ENCODE results near the gene HSPH1. TPM values are rescaled to one million over a fixed set of nuclear protein-coding genes. Genes with fewer than 3 reads are reported as not detected.

Gene HSPH1
- total RNA-seq, 1 experiment from 2014 or later = 315 TPM

DNA sequence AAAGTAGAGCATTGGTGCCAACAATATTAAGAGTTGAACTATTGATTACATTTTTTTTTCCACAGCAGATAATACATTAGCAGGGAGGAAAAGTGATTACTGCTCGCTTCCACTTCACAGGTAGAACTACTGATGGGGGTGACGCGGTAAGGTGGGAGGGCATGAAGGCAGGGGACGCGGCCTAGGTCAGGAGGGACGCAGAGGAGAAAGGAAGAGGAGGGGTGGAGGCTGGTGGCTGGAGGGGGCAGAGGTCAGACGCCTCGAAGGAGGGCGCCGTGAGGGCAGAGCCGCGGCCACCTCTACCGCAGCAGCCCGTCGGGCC, 37.8 kb upstream of the HSPH1 start:
- intact Hi-C loops (cut with micrococcal nuclease; ENCODE audit: unreplicated experiment) = no loop called here
- TF ChIP-seq EZH2 (IDR thresholded peaks at IDR 0.05; ENCODE audit: borderline replicate concordance, low read depth, low read length, poor library complexity, severe bottlenecking) (no peak), CTCF (conservative IDR thresholded peaks at IDR 0.05; ENCODE audit: low read depth, low read length) (no peak)
- no peak for DNase-seq (ENCODE audit: low spot score)
- ChIA-PET POLR2A (ENCODE audit: low non-redundant PET) (no interaction called here), CTCF (no interaction called here)
- Histone ChIP-seq H3K36me3 (ENCODE audit: insufficient read depth, low read length, poor library complexity, severe bottlenecking) (no peaks in the 10 kb centered on the region), H3K9me3 (ENCODE audit: low read depth, low read length, poor library complexity, severe bottlenecking) (no peaks in the 10 kb centered on the region), H3K27ac (ENCODE audit: low read depth, low read length, poor library complexity, severe bottlenecking) (peak overlapping the region; percentile 88), H3K27me3 (replicated peaks; ENCODE audit: insufficient read depth, low read depth, low read length, poor library complexity) (no peaks in the 10 kb centered on the region), H3K4me3 (ENCODE audit: low read depth, low read length, poor library complexity, severe bottlenecking) (peak overlapping the region; percentile 75), H3K4me1 (ENCODE audit: insufficient read depth, low read length, poor library complexity, severe bottlenecking) (peaks cover 15% of the 10 kb centered on the region)
- no TSS peak for BruUV-seq (replicated peaks)

DNA sequence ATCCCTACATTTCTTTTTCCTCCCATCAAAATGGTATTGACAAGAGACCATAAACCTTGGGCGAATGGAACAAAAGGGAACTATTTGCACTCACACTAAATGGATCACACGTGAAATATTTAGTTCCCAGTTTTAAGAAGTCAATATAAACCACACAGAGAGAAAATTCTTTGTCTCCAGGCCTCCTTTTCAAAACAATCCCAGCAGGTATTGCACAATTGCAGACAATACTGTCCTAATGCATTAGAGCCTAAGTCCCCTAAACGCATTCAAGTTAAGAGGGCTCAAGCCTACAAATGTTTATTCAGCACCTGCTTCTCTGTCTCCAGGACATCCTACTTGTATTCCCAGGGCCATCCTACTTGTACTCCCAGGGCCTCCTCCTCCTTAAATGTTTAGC, 36.8 kb upstream of the HSPH1 start:
- no TSS peak for BruUV-seq (replicated peaks)
- POLR2A ChIA-PET (ENCODE audit: low non-redundant PET) = no interaction called here
- CTCF ChIA-PET = interaction anchor here (0.6 kb wide), 1 partner anchor 64 kb away, joined by 3 read pairs; no protein-coding TSS in a partner anchor
- H3K4me3 ChIP-seq (ENCODE audit: low read depth, low read length, poor library complexity, severe bottlenecking) = no peak overlapping the region
- no peaks in the 10 kb centered on the region for H3K9me3 ChIP-seq (ENCODE audit: low read depth, low read length, poor library complexity, severe bottlenecking)
- H3K4me1 ChIP-seq (ENCODE audit: insufficient read depth, low read length, poor library complexity, severe bottlenecking) = peaks cover 15% of the 10 kb centered on the region
- TF ChIP-seq EZH2 (IDR thresholded peaks at IDR 0.05; ENCODE audit: borderline replicate concordance, low read depth, low read length, poor library complexity, severe bottlenecking) (no peak), CTCF (conservative IDR thresholded peaks at IDR 0.05; ENCODE audit: low read depth, low read length) (no peak)
- no peaks in the 10 kb centered on the region for H3K36me3 ChIP-seq (ENCODE audit: insufficient read depth, low read length, poor library complexity, severe bottlenecking)
- intact Hi-C loops (cut with micrococcal nuclease; ENCODE audit: unreplicated experiment) = no loop called here
- no peak for DNase-seq (ENCODE audit: low spot score)
- no peaks in the 10 kb centered on the region for H3K27me3 ChIP-seq (replicated peaks; ENCODE audit: insufficient read depth, low read depth, low read length, poor library complexity)
- no peak overlapping the region for H3K27ac ChIP-seq (ENCODE audit: low read depth, low read length, poor library complexity, severe bottlenecking)

DNA sequence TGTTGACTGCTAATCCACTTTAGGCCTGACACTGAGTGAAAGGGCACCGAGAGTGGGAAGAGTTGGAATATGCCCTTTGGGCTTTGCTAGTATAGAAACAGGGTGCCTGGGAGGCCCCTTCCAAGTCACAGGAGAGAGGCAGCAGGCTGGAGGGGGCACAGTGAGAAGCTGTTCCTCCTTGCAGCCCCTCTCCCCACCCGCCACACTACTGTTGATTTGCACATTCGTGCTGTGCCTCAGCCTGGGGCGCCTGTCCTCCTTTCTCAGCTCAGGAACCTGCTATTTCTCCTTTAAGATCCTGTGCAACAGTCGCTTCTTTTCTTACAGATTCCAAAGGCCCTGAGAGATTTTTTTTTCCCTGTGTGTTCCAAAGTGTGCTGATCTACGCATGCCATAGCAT, 35.3 kb upstream of the HSPH1 start:
- Histone ChIP-seq H3K36me3 (ENCODE audit: insufficient read depth, low read length, poor library complexity, severe bottlenecking) (no peaks in the 10 kb centered on the region), H3K4me3 (ENCODE audit: low read depth, low read length, poor library complexity, severe bottlenecking) (no peak overlapping the region), H3K27me3 (replicated peaks; ENCODE audit: insufficient read depth, low read depth, low read length, poor library complexity) (no peaks in the 10 kb centered on the region), H3K4me1 (ENCODE audit: insufficient read depth, low read length, poor library complexity, severe bottlenecking) (peaks cover 15% of the 10 kb centered on the region), H3K9me3 (ENCODE audit: low read depth, low read length, poor library complexity, severe bottlenecking) (no peaks in the 10 kb centered on the region), H3K27ac (ENCODE audit: low read depth, low read length, poor library complexity, severe bottlenecking) (no peak overlapping the region)
- intact Hi-C loops (cut with micrococcal nuclease; ENCODE audit: unreplicated experiment) = no loop called here
- ChIA-PET POLR2A (ENCODE audit: low non-redundant PET) (no interaction called here), CTCF (no interaction called here)
- BruUV-seq (replicated peaks) = no TSS peak
- no peak for DNase-seq (ENCODE audit: low spot score)
- TF ChIP-seq EZH2 (IDR thresholded peaks at IDR 0.05; ENCODE audit: borderline replicate concordance, low read depth, low read length, poor library complexity, severe bottlenecking) = no peak
- TF ChIP-seq CTCF (conservative IDR thresholded peaks at IDR 0.05; ENCODE audit: low read depth, low read length) = no peak
